BE2C (cell line): ENCODE data around the gene ADAM10.
"Not testable (repeated sequence)": the region's sequence is repeated elsewhere in the genome, so short reads cannot be mapped to it uniquely, and the experiment has no call there.

ENCODE experiments used
- DNase-seq: peaks from one replicate; pipeline ENCODE4 v3.0.0-alpha.2; 2020
- H3K27me3 ChIP-seq: fragments of 250-450 bp; sonication (Bioruptor Pico); 2 replicates; pipeline ENCODE4 v1.5.1; 2020; ENCODE audit warnings: mild to moderate bottlenecking
- H3K36me3 ChIP-seq: fragments of 250-450 bp; sonication (Bioruptor Pico); 2 replicates; pipeline ENCODE4 v1.5.1; 2020; ENCODE audit warnings: mild to moderate bottlenecking
- H3K4me1 ChIP-seq: fragments of 250-450 bp; sonication (Bioruptor Pico); 2 replicates; pipeline ENCODE4 v1.5.1; 2020
- H3K4me3 ChIP-seq: 2 replicates; pipeline ENCODE4 v1.5.1; 2011; ENCODE audit warnings: low read depth, low read length
- H3K9me3 ChIP-seq: fragments of 250-450 bp; sonication (Bioruptor Pico); 2 replicates; pipeline ENCODE4 v1.5.1; 2020
- CTCF ChIP-seq: IDR thresholded peaks from 2 replicates; pipeline ENCODE4 v1.5.1; 2012; ENCODE audit warnings: mild to moderate bottlenecking, low read depth, low read length

Gene ADAM10

DNA sequence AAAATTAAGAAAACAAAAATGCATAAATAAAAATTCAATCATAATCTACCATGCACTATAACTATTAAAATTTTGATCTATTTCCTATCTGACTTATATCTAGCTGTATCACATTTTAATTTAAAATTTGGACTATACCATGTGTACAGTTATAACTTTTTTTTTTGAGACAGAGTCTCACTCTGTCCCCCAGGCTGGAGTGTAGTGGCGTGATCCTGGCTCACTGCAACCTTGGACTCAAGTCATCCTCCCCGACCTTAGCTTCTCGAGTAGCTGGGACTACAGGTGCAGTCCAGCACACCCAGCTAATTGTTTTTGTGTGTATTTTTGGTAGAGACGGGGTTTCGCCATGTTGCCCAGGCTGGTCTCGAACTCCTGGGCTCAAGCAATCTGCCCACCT, 119.9 kb downstream of the ADAM10 start:
- no peak for TF ChIP-seq CTCF

GRCh38 chr15:58628206-58628947, 121.1 kb downstream of the ADAM10 start:
- DNase-seq: no peak
- no peak overlapping the region for H3K4me3 ChIP-seq
- no peaks in the 10 kb centered on the region for H3K9me3 ChIP-seq
- peaks cover 26% of the 10 kb centered on the region for H3K36me3 ChIP-seq
- no peaks in the 10 kb centered on the region for H3K27me3 ChIP-seq
- no peak for TF ChIP-seq CTCF
- H3K4me1 ChIP-seq: no peaks in the 10 kb centered on the region

More for the DNA sequence above, 119.9 kb downstream of the ADAM10 start:
- Histone ChIP-seq H3K36me3 (peaks cover 26% of the 10 kb centered on the region), H3K4me1 (no peaks in the 10 kb centered on the region), H3K9me3 (no peaks in the 10 kb centered on the region), H3K27me3 (no peaks in the 10 kb centered on the region), H3K4me3 (no peak overlapping the region)
- DNase-seq: no peak

- DNase-seq: no peak
- Histone ChIP-seq H3K4me1 (no peaks in the 10 kb centered on the region), H3K36me3 (peaks cover 26% of the 10 kb centered on the region), H3K4me3 (no peak overlapping the region), H3K27me3 (no peaks in the 10 kb centered on the region), H3K9me3 (no peaks in the 10 kb centered on the region)
- TF ChIP-seq CTCF: no peak
These were observed 121.8 kb downstream of the ADAM10 start for GRCh38 chr15:58627701-58628100.

DNA sequence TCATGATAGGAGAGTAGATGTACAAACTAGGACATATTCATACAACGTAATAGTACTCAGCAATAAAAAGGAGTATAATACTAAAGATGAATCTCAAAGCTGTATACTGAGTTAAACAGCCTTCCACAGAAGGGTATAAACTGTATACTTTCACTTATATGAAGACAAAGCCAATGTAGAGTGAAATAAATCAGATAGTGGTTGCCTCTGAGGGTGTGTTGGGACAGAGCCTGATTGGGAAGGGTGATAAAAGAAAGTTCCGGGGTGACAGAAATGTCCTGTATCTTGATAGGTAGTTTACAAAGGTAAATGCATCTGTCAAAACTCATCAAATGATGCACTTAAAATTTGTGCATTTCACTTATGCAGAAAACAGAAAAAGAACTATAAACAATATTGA, 122.5 kb downstream of the ADAM10 start:
- Histone ChIP-seq H3K27me3 (no peaks in the 10 kb centered on the region), H3K36me3 (peaks cover 22% of the 10 kb centered on the region), H3K9me3 (no peaks in the 10 kb centered on the region), H3K4me3 (no peak overlapping the region), H3K4me1 (no peaks in the 10 kb centered on the region)
- no peak for TF ChIP-seq CTCF
- DNase-seq: no peak

DNA sequence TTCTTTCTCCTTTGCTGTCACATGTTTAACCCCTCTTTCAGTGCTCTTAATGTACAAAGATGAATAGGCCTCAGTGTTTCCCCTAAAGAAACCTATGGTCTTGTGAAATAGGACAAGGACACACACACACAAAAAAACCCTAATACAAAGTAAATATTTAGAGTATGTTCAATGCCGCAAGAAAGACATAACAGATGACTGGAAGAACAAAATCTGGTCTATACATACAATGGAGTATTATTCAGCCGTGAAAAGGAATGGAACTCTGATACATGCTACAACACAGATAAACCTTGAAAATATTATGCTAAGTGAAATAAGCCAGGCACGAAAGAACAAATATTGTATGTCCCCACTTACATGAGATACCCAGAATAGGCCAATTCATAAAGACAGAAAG, 123.1 kb downstream of the ADAM10 start:
- DNase-seq: no peak
- Histone ChIP-seq H3K4me1 (no peaks in the 10 kb centered on the region), H3K4me3 (no peak overlapping the region), H3K9me3 (no peaks in the 10 kb centered on the region), H3K36me3 (peaks cover 22% of the 10 kb centered on the region), H3K27me3 (no peaks in the 10 kb centered on the region)
- TF ChIP-seq CTCF: no peak

DNA sequence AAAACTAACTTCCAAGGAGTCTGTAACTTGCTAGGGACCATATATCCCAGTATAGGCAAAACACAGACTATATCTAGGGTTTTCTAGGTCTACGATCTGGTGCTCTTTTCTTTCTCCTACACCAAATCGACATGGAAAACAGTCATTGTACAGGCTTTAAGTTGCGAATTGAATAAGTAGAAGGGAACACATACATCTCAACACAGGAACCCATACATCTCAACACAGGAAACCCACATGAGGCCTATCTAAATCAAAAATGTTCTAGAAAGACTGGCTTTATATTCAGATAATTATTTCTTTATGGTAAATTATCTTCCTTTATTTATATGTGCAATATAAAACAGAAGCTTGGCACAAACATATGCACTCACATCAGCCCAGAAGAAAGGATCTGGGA, 126.6 kb downstream of the ADAM10 start:
- no peak for DNase-seq
- H3K9me3 ChIP-seq: no peaks in the 10 kb centered on the region
- peaks cover 15% of the 10 kb centered on the region for H3K36me3 ChIP-seq
- no peaks in the 10 kb centered on the region for H3K4me1 ChIP-seq
- no peak for TF ChIP-seq CTCF
- H3K4me3 ChIP-seq: no peak overlapping the region
- H3K27me3 ChIP-seq: no peaks in the 10 kb centered on the region

- not testable (repeated sequence) for H3K27me3 ChIP-seq
These were observed 129.2 kb downstream of the ADAM10 start for GRCh38 chr15:58620268-58620667.

More at GRCh38 chr15:58620268-58620667, 129.2 kb downstream of the ADAM10 start:
- H3K9me3 ChIP-seq, H3K4me3 ChIP-seq, H3K36me3 ChIP-seq, DNase-seq, H3K4me1 ChIP-seq: not testable (repeated sequence)
